Stimulated activated CD4-positive, alpha-beta T cell treated with anti-CD3 and anti-CD28 coated beads, TNF-alpha, amount 100 ng/mL, for 48 hours (primary cell): Measurements from ENCODE around the gene F10.
A peak's percentile ranks its signal among the peaks of the same experiment; 100 is the strongest.

ENCODE experiments used
- DNase-seq, 3 donors: peaks; one replicate each; pipeline ENCODE4 v3.0.0-alpha.2; 2020; ENCODE audit warnings: low read depth in 3 of 3

The F10 gene

GRCh38 chr13:113169277-113170272 is 47.0 kb downstream of the F10 start:
- no peak for DNase-seq

- no peak for DNase-seq
Measured at GRCh38 chr13:113170511-113170910, 47.9 kb downstream of the F10 start.

DNA sequence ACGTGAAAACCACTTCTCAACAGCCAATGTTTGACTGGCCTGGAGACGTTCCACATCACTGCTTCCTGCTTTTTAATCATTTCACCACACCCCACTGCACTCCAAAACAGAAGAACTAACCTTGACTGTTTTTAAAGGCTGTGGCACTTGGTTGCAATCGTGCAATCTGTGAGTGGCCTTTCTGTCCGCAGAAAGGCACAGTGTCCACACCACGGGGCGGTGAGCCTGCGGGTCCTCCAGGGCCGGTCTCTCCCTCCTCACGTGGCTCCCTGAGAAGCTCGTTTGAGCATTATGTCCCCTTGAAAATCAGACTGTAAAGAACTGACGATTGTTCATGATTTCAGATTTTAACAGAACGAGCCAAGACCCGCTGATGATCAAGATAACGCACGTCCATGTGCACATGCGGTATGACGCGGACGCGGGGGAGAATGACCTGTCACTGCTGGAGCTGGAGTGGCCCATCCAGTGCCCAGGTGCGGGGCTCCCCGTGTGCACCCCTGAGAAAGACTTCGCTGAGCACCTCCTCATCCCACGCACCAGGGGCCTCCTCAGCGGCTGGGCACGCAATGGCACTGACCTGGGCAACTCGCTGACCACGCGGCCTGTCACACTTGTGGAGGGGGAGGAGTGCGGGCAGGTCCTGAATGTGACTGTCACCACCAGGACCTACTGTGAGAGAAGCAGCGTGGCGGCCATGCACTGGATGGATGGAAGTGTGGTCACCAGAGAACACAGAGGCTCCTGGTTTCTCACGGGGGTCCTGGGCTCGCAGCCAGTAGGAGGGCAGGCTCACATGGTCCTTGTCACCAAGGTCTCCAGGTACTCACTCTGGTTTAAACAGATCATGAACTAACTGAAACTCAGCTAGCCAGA is 48.9 kb downstream of the F10 start:
- no peak for DNase-seq

DNA sequence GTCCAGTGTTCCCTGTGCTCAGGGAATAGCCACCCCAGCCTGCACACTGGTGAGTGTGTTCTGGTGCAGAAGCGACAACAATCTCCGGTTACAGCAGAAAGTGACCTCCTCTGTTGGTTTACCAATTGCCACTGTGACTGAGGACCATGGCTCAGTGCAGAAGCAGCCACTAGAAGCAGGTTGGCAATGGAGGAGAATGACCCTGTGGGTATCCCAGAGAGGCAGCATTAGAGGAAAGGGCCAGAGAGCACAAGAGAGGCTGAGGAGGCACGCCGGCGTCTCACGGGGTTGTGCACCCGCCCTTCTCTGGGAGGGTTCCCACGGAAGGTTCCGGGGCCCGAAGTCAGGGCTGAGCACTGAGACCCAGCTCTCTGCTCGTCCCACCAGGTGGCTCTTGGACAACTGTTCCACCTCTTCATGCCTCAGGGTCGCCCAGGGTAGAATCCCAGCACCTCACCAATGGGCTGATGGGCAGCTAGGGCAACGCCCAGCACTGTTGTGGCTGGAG is 49.9 kb downstream of the F10 start:
- DNase-seq, result no peak

DNA sequence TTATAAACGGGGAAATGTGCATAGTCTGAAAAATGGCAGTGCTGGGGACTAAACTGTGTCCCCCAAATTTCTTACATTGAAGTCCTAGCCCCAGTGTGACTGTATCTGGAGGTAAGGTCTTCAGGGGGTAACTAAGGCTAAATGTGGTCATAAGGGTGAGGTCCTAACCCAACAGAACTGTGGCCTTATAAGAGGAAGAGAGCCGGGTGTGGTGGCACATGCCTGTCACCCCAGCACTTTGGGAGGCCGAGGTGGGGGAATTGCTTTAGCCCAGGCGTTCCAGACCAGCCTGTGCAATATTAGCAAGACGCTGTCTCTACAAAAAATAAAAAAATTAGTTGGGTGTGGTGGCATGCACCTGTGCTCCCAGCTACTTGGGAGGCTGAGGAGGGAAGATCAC is 53.7 kb downstream of the F10 start:
- DNase-seq, result no peak

DNA sequence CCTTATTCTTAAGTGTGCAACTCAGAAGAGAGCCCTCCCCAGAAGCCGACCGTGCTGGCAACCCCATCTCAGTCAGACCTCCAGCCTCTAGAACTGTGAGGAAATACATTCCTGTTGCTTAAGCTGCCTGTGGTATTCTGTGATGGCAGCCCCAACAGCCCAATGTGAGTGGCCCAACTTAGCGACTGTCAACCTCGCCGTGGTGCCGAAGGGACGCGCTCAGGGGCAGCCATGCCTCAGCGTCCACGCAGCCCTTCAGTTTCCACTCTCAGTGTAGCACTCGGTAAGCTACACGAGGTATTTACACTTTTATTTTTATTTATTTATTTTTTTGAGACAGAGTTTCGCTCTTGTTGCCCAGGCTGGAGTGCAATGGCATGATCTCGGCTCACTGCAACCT is 54.2 kb downstream of the F10 start:
- no peak for DNase-seq

DNA sequence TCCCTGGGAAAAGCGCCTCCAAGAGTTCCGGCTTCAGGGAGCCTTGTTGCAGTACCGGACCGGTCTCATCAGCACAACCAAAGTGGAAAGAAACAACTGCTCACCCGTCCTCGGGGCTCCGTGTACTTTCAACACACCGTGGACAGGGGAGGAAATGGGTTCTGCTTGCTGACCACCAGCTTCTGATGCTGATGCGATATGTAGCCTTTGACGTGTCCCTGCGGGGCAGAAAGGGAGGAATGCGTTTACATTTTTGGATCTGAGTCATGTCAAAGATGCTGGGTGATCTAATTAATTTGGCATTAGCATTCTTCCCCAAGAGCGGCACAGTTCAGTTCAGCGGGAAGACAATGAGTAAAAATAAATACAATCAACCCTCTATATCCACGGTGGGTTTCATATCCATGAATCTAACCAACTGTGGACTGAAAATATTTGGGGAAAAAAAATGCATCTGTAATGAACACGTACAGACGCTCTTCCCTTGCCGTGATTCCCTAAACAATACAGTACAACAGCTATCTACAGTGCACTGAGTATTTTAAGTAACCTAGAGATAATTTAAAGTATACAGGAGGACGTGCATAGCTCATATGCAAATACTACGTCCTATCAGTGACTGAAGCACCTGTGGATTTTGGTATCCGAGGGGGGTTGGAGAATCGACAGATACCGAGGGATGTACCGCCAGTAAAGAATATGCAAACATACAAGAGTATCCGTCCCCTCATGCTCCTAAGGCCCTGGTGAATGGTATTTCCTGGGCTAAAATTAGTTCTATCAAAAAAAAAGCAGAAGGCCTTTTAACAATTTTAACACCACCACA is 55.7 kb downstream of the F10 start:
- DNase-seq, result no peak

DNA sequence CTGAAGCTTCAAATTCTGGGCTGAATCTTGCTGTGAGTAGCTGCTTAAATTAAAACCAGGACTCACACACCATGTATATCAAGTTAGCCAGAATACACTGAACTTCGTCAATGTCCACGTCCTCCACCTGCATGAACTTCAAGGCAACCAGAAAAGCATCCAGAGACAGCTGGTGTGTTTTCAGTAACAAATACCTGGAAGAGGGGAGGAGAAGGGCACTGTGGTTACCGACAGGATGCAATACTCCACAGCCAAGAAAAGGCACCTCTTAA is 56.2 kb downstream of the F10 start:
- no peak for DNase-seq

GRCh38 chr13:113179374-113180230 is 57.0 kb downstream of the F10 start:
- DNase-seq, result no peak

- DNase-seq, result no peak
Measured at GRCh38 chr13:113182046-113182445, 59.4 kb downstream of the F10 start.

DNA sequence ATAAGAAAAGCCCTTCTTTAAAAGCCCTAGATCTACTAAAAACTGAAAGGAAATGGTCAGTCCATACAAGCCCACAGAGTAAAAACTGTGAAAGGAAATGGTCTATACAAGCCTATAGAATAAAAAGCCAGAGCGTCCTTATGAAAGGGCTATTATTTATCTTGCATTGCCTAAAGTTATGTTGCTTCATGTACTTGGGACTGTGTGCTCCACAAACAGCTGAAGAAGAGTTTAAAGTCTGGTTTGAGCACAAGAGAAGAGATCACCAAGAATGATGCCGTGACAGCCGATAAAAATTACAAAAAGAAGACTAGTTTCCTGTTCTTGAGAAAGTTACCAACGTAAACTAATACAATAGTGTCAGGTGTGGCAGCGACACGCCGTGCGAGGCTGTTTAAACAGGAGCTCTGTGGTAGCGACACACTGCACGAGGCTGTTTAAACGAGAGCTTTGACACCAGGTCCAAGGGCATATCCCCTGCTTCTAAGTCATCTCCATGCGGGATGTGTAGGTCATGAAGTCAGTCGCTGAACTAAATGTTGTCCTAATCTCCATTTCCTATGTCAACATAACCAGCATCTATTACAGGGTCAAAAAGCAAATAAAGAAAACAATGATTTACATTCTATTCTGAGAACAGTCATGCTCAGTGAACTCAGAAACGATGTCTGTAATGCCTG is 61.0 kb downstream of the F10 start:
- no peak for DNase-seq

- DNase-seq, result no peak
Measured at GRCh38 chr13:113184568-113185440, 62.2 kb downstream of the F10 start.

- no peak for DNase-seq
Measured at GRCh38 chr13:113186061-113186900, 63.7 kb downstream of the F10 start.

DNA sequence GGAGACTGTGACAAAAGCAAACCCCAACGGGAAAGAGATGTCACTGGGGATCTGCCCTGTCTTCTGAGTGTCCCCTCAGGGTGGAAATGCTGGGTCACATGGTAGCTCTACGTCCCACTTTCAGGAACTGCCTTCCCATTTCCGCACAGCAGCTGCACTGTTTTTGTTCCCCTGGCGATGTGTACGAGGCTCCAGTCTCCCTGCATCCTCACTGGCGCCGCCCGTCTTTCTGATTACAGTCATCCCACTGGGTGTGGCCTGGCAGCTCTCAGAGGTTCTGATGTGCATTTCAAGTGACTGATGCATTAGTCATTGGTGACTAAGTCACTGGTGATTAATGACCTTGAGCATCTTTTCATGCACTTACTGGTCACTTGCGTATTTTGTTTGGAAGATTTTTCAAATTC is 64.7 kb downstream of the F10 start:
- peak; percentile 51 to 68 (median 62) for DNase-seq

- DNase-seq, result no peak
Measured at GRCh38 chr13:113187883-113188665, 65.5 kb downstream of the F10 start.

DNA sequence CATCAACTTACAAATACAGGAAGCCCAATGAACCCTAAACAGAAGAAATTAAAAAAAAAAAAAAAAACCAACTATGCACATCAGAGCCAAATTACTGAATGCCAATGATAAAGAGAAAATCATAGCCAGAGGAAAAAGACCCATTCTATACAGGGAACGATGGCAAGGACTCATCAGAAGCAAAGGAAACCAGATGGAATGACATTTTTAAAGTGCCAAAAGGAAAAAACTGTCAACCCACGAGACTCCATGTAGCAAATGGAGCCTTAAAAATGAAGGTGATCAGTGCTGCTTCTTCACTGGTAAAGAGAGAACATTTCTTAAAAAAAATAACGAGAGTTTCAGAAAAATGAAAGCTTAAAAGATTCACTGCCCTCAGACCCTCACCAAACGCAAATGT is 67.6 kb downstream of the F10 start:
- DNase-seq, result no peak

DNA sequence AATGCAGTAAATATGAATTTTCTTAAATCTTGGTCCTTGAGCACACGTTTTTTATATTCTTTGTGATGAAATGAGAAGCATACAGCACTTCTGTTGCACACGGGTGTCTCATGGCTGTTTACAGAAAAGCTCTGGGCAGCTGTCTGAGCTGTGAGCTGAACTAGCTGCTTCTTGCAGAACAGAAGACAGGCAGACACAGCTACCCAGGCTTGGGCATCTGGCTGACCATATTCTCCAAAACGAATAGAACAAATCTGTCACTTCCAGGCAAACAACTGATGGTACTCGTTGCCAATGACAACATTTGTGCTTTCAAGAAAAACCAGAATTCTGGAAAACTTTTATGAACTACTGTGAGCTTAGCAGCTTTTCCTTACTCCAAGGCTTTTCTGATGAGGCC is 69.7 kb downstream of the F10 start:
- DNase-seq, result no peak

DNA sequence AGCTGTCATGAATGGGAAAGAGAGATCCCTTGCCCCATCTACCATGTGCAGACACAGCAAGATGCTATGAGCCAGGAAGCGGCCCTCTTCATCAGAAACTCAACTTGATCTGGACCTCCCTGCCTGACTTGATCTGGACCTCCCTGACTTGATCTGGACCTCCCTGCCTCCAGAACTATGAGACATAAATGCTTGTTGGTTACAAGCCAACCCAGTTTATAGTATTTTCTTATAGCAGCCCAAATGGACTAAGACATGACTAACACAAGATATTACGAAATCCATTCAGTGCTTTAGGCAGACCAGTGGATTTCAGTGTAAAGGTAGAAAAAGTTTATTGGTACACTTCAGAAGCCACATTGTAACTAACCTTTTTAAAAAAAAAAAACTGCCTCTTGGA is 70.3 kb downstream of the F10 start:
- no peak for DNase-seq
